Kidney epithelial cell (primary cell): ENCODE results near the gene ABCA4. TPM values are rescaled to one million over a fixed set of nuclear protein-coding genes. Genes with fewer than 3 reads are reported as not detected.

Experiments
- DNase-seq: peaks from one replicate; pipeline ENCODE4 v3.0.0-alpha.2; 2010; ENCODE audit warnings: low read depth
- H3K27me3 ChIP-seq: 2 replicates; pipeline ENCODE4 v1.6.0; 2011; ENCODE audit warnings: low read length; ENCODE audit not compliant: control insufficient read depth, insufficient read depth
- H3K36me3 ChIP-seq: 2 replicates; pipeline ENCODE4 v1.5.1; 2011; ENCODE audit warnings: low read length; ENCODE audit not compliant: control insufficient read depth, insufficient read depth
- H3K4me3 ChIP-seq: 2 replicates; pipeline ENCODE4 v1.5.1; 2011; ENCODE audit warnings: low read depth, mild to moderate bottlenecking, control low read depth, low read length
- CTCF ChIP-seq: IDR thresholded peaks from 2 replicates; pipeline ENCODE4 v1.5.1; 2011; ENCODE audit warnings: mild to moderate bottlenecking, moderate library complexity, low read length, control low read depth, inconsistent platforms; ENCODE audit not compliant: insufficient read depth, poor library complexity, severe bottlenecking
- total RNA-seq: library from RNA; depleted of rRNA; stranded (reverse); fragments of >200 nt; gene quantifications from 2 replicates; pipeline ENCODE4 v1.2.3, GENCODE V29; 2015

ABCA4 gene
- total RNA-seq, 1 donor from 2014 or later, result not detected

- no peak for DNase-seq
- H3K36me3 ChIP-seq, result no peaks in the 10 kb centered on the region
- no peak for TF ChIP-seq CTCF
- H3K4me3 ChIP-seq, result no peak overlapping the region
- no peaks in the 10 kb centered on the region for H3K27me3 ChIP-seq
Observed at GRCh38 chr1:94024104-94024792, 96.7 kb downstream of the ABCA4 start.

GRCh38 chr1:94022471-94023189, 98.3 kb downstream of the ABCA4 start:
- Histone ChIP-seq H3K4me3 (no peak overlapping the region), H3K27me3 (no peaks in the 10 kb centered on the region), H3K36me3 (no peaks in the 10 kb centered on the region)
- TF ChIP-seq CTCF, result no peak
- DNase-seq, result no peak

GRCh38 chr1:94020764-94021579, 100.0 kb downstream of the ABCA4 start:
- no peak for TF ChIP-seq CTCF
- no peak for DNase-seq
- H3K36me3 ChIP-seq, result no peaks in the 10 kb centered on the region

GRCh38 chr1:94019327-94019726, 101.6 kb downstream of the ABCA4 start:
- TF ChIP-seq CTCF, result no peak
- no peaks in the 10 kb centered on the region for H3K27me3 ChIP-seq
- no peak for DNase-seq
- no peak overlapping the region for H3K4me3 ChIP-seq
- H3K36me3 ChIP-seq, result no peaks in the 10 kb centered on the region

More at GRCh38 chr1:94020764-94021579, 100.0 kb downstream of the ABCA4 start:
- Histone ChIP-seq H3K4me3 (no peak overlapping the region), H3K27me3 (no peaks in the 10 kb centered on the region)

- Histone ChIP-seq H3K36me3 (no peaks in the 10 kb centered on the region), H3K27me3 (no peaks in the 10 kb centered on the region), H3K4me3 (no peak overlapping the region)
- no peak for TF ChIP-seq CTCF
- DNase-seq, result no peak
Observed at GRCh38 chr1:94017155-94017829, 103.7 kb downstream of the ABCA4 start.
